Measurements from ENCODE around the gene ZNRF2. TPM values are rescaled to one million over a fixed set of nuclear protein-coding genes. Genes with fewer than 3 reads are reported as not detected.

ZNRF2 gene
- polyA plus RNA-seq, 1 of the 3 experiments (the other 2 are of a cell fraction) = 4.0 TPM

DNA sequence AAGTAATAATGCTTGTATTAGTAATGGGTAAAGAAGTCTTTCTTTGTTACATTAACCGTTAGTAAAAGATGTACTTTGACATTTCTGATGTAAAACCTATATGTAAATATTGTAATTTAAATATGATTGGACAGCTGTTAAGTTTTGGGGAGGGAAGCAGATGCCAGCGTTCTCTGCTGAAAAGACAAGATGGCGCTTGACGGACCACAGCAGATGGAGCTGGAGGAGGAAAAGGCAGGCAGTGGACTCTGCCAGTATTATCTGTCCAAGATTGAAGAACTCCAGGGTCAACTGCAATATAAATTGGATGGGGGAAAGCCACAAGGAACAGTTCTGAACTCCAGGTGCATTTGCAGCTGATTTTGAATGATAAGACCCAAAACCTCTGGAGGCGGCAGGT is 86.9 kb downstream of the ZNRF2 start (continued):
- TF ChIP-seq RCOR1 (IDR thresholded peaks at IDR 0.05; ENCODE audit: low read length) (no peak), USF1 (IDR thresholded peaks at IDR 0.05; ENCODE audit: borderline replicate concordance, low read depth) (no peak), MEF2A (IDR thresholded peaks at IDR 0.05; ENCODE audit: borderline replicate concordance, low read depth) (no peak), RAD21 (IDR thresholded peaks at IDR 0.05; ENCODE audit: low read length) (no peak)
- TF ChIP-seq, protein P1, sequence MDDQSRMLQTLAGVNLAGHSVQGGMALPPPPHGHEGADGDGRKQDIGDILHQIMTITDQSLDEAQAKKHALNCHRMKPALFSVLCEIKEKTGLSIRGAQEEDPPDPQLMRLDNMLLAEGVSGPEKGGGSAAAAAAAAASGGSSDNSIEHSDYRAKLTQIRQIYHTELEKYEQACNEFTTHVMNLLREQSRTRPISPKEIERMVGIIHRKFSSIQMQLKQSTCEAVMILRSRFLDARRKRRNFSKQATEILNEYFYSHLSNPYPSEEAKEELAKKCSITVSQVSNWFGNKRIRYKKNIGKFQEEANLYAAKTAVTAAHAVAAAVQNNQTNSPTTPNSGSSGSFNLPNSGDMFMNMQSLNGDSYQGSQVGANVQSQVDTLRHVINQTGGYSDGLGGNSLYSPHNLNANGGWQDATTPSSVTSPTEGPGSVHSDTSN (IDR thresholded peaks at IDR 0.05) = no peak

DNA sequence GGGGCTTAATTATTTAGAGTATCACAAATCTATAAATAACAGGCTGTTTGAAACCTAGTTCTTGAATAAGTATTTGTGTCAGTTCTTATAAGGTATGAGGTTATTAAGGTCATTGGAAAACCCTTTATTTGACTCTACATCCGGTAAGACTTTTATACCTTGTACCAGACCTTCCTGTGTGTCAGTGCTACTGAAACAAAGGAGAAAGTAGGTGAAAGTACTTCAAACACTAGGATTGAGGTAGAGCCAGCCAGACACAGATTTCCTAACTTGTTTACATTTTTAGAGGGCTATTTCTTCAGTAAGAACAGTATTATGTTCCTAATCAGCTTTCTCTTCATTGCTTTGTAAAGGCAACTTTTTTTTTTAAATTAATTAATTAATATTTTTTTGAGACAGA is 93.9 kb downstream of the ZNRF2 start:
- no peak overlapping the region for H2AFZ ChIP-seq (ENCODE audit: low read depth)
- no peaks in the 10 kb centered on the region for H3K9me2 ChIP-seq
- WGBS (ENCODE audit: low lambda C conversion rate) = 91% methylated on average over 1 of the region's 1 CpG
- H4K20me1 ChIP-seq (ENCODE audit: insufficient read depth) = no peaks in the 10 kb centered on the region
- no peak overlapping the region for H3K9ac ChIP-seq
- DNase-seq = no peak
- H3K27ac ChIP-seq (ENCODE audit: low read depth in 2 of 2, low read length in 1 of 2) = no peak overlapping the region
- 0 out of 2 replicates have a peak, but pooled peaks cover 6% of the 10 kb centered on the region for H3K9me3 ChIP-seq
- H3K79me2 ChIP-seq (ENCODE audit: insufficient read depth) = no peaks in the 10 kb centered on the region
- ChIA-PET CTCF (interaction anchor here (1.3 kb wide), 1 partner anchor 102 kb away, joined by 3 read pairs; no protein-coding TSS in a partner anchor), POLR2A (no interaction called here)
- no peaks in the 10 kb centered on the region for H3K36me3 ChIP-seq (replicated peaks in 1 of 2; ENCODE audit: control insufficient read depth in 1 of 2, insufficient read depth in 2 of 2, low read length in 1 of 2)
- H3K27me3 ChIP-seq (ENCODE audit: insufficient read depth) = no peaks in the 10 kb centered on the region
- peaks cover 0 to 4% of the 10 kb centered on the region in 2 experiments; a peak in 1 of 4 replicates for H3K4me1 ChIP-seq (ENCODE audit: control insufficient read depth in 1 of 2, insufficient read depth in 2 of 2, low read depth in 1 of 2, low read length in 1 of 2)
- H3K4me3 ChIP-seq (ENCODE audit: low read depth in 2 of 2, low read length in 1 of 2) = no peak overlapping the region
- H3F3A ChIP-seq (replicated peaks; ENCODE audit: insufficient read depth) = peaks cover 6% of the 10 kb centered on the region
- TF ChIP-seq REST (IDR thresholded peaks at IDR 0.05; ENCODE audit: low read depth, low read length) (no peak), GABPA (IDR thresholded peaks at IDR 0.05; ENCODE audit: low read depth) (no peak)
- no peak overlapping the region for H3K4me2 ChIP-seq

DNA sequence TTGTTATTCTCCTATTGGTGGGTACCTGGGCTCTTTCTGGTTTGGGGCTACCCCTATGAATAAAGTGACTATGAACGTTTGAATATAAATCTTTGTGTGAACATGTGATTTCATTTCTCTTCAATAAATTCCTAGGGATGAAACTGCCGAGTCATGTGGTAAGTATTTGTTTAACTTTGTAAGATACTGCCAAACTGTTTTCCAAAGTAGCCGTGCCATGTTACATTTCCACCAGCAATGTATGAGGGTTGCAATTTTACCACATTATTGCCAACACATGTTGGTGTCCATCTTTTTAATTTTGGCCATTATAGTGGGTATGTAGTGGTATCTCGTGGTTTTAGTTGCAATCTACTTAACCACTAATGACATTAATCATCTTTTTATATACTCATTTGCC is 94.7 kb downstream of the ZNRF2 start:
- H3K79me2 ChIP-seq (ENCODE audit: insufficient read depth) = no peaks in the 10 kb centered on the region
- 0 out of 2 replicates have a peak, but pooled peaks cover 6% of the 10 kb centered on the region for H3K9me3 ChIP-seq
- no peaks in the 10 kb centered on the region for H3K36me3 ChIP-seq (replicated peaks in 1 of 2; ENCODE audit: control insufficient read depth in 1 of 2, insufficient read depth in 2 of 2, low read length in 1 of 2)
- no peak overlapping the region for H3K27ac ChIP-seq (ENCODE audit: low read depth in 2 of 2, low read length in 1 of 2)
- H3K9ac ChIP-seq = no peak overlapping the region
- TF ChIP-seq IRF3 (IDR thresholded peaks at IDR 0.05; ENCODE audit: low read depth, low read length) (no peak), RFX5 (IDR thresholded peaks at IDR 0.05; ENCODE audit: low read length) (no peak), FOXJ3 (CRISPR knock-in tag; IDR thresholded peaks at IDR 0.05) (no peak), YY1 (IDR thresholded peaks at IDR 0.05; ENCODE audit: low read depth) (no peak), RAD21 (IDR thresholded peaks at IDR 0.05; ENCODE audit: low read length) (no peak), TAF1 (IDR thresholded peaks at IDR 0.05; ENCODE audit: borderline replicate concordance, low read depth, low read length) (no peak), TEAD4 (IDR thresholded peaks at IDR 0.05; ENCODE audit: borderline replicate concordance, insufficient read depth) (no peak)
- peaks cover 6% of the 10 kb centered on the region for H3F3A ChIP-seq (replicated peaks; ENCODE audit: insufficient read depth)
- H3K4me1 ChIP-seq (ENCODE audit: control insufficient read depth in 1 of 2, insufficient read depth in 2 of 2, low read depth in 1 of 2, low read length in 1 of 2) = peaks cover 0 to 4% of the 10 kb centered on the region in 2 experiments; a peak in 1 of 4 replicates
- no peak for DNase-seq
- WGBS (ENCODE audit: low lambda C conversion rate) = 77% methylated on average over 4 of the region's 4 CpGs
- H3K9me2 ChIP-seq = no peaks in the 10 kb centered on the region
- no peak overlapping the region for H2AFZ ChIP-seq (ENCODE audit: low read depth)
- no peaks in the 10 kb centered on the region for H4K20me1 ChIP-seq (ENCODE audit: insufficient read depth)
- no peak overlapping the region for H3K4me2 ChIP-seq
- POLR2A ChIA-PET = no interaction called here
- CTCF ChIA-PET = interaction anchor here (1.3 kb wide), 1 partner anchor 103 kb away, joined by 3 read pairs; no protein-coding TSS in a partner anchor
- no peak overlapping the region for H3K4me3 ChIP-seq (ENCODE audit: low read depth in 2 of 2, low read length in 1 of 2)
- no peaks in the 10 kb centered on the region for H3K27me3 ChIP-seq (ENCODE audit: insufficient read depth)
